ENCODE data around the gene GABARAP.

GABARAP gene

GRCh38 chr17:7192271-7192937, 49.8 kb downstream of the GABARAP start:
- Histone ChIP-seq H3K4me2 (ENCODE audit: low read length) (no peak overlapping the region), H3K4me3 (ENCODE audit: low read depth, low read length, poor library complexity, severe bottlenecking) (no peak overlapping the region), H3K36me3 (ENCODE audit: insufficient read depth, low read length) (no peaks in the 10 kb centered on the region), H3K27me3 (ENCODE audit: insufficient read depth, low read length) (peaks cover 11% of the 10 kb centered on the region; the same call in 1 of the 2 replicates), H2AFZ (ENCODE audit: low read length) (no peak overlapping the region), H3K27ac (ENCODE audit: low read depth, low read length, poor library complexity, severe bottlenecking) (no peak overlapping the region), H3K9me2 (ENCODE audit: low read depth, low read length) (no peaks in the 10 kb centered on the region), H3K9ac (ENCODE audit: low read length) (no peak overlapping the region), H3K9me3 (ENCODE audit: low read length) (no peaks in the 10 kb centered on the region), H4K20me1 (ENCODE audit: insufficient read depth, low read length) (no peaks in the 10 kb centered on the region), H3K4me1 (ENCODE audit: insufficient read depth, low read length, severe bottlenecking) (no peaks in the 10 kb centered on the region), H3K79me2 (ENCODE audit: insufficient read depth, low read length) (no peaks in the 10 kb centered on the region), H3F3A (ENCODE audit: insufficient read depth, low read length) (no peaks in the 10 kb centered on the region)
- TF ChIP-seq EZH2 (IDR thresholded peaks at IDR 0.05; ENCODE audit: borderline replicate concordance, low read length), result no peak
- no peak for TF ChIP-seq CTCF (IDR thresholded peaks at IDR 0.05; ENCODE audit: low read length)

GRCh38 chr17:7191571-7192270, 50.5 kb downstream of the GABARAP start:
- no peaks in the 10 kb centered on the region for H3K36me3 ChIP-seq (ENCODE audit: insufficient read depth, low read length)

GRCh38 chr17:7191069-7191468, 51.2 kb downstream of the GABARAP start:
- Histone ChIP-seq H3K4me3 (ENCODE audit: low read depth, low read length, poor library complexity, severe bottlenecking) (no peak overlapping the region), H4K20me1 (ENCODE audit: insufficient read depth, low read length) (no peaks in the 10 kb centered on the region), H3K27me3 (ENCODE audit: insufficient read depth, low read length) (peaks cover 7% of the 10 kb centered on the region; the same call in 1 of the 2 replicates), H2AFZ (ENCODE audit: low read length) (no peak overlapping the region), H3F3A (ENCODE audit: insufficient read depth, low read length) (no peaks in the 10 kb centered on the region), H3K4me1 (ENCODE audit: insufficient read depth, low read length, severe bottlenecking) (no peaks in the 10 kb centered on the region), H3K9me2 (ENCODE audit: low read depth, low read length) (no peaks in the 10 kb centered on the region), H3K27ac (ENCODE audit: low read depth, low read length, poor library complexity, severe bottlenecking) (no peak overlapping the region), H3K9ac (ENCODE audit: low read length) (no peak overlapping the region), H3K4me2 (ENCODE audit: low read length) (no peak overlapping the region), H3K9me3 (ENCODE audit: low read length) (no peaks in the 10 kb centered on the region), H3K79me2 (ENCODE audit: insufficient read depth, low read length) (no peaks in the 10 kb centered on the region), H3K36me3 (ENCODE audit: insufficient read depth, low read length) (no peaks in the 10 kb centered on the region)
- no peak for TF ChIP-seq CTCF (IDR thresholded peaks at IDR 0.05; ENCODE audit: low read length)
- TF ChIP-seq EZH2 (IDR thresholded peaks at IDR 0.05; ENCODE audit: borderline replicate concordance, low read length), result no peak

More at GRCh38 chr17:7191571-7192270, 50.5 kb downstream of the GABARAP start:
- no peak overlapping the region for H3K4me2 ChIP-seq (ENCODE audit: low read length)
- H3K9me2 ChIP-seq (ENCODE audit: low read depth, low read length), result no peaks in the 10 kb centered on the region
- no peak overlapping the region for H2AFZ ChIP-seq (ENCODE audit: low read length)
- TF ChIP-seq EZH2 (IDR thresholded peaks at IDR 0.05; ENCODE audit: borderline replicate concordance, low read length), result no peak
- TF ChIP-seq CTCF (IDR thresholded peaks at IDR 0.05; ENCODE audit: low read length), result no peak
- no peak overlapping the region for H3K27ac ChIP-seq (ENCODE audit: low read depth, low read length, poor library complexity, severe bottlenecking)
- no peak overlapping the region for H3K9ac ChIP-seq (ENCODE audit: low read length)
- no peaks in the 10 kb centered on the region for H3K4me1 ChIP-seq (ENCODE audit: insufficient read depth, low read length, severe bottlenecking)
- no peaks in the 10 kb centered on the region for H4K20me1 ChIP-seq (ENCODE audit: insufficient read depth, low read length)
- peaks cover 7% of the 10 kb centered on the region; the same call in 1 of the 2 replicates for H3K27me3 ChIP-seq (ENCODE audit: insufficient read depth, low read length)
- no peaks in the 10 kb centered on the region for H3F3A ChIP-seq (ENCODE audit: insufficient read depth, low read length)
- H3K4me3 ChIP-seq (ENCODE audit: low read depth, low read length, poor library complexity, severe bottlenecking), result no peak overlapping the region
- H3K9me3 ChIP-seq (ENCODE audit: low read length), result no peaks in the 10 kb centered on the region
- H3K79me2 ChIP-seq (ENCODE audit: insufficient read depth, low read length), result no peaks in the 10 kb centered on the region

Data from OCI-LY1 (cell line).